ENCODE results near the gene LPIN2.

The LPIN2 gene

GRCh38 chr18:2984091-2984490 is 28.9 kb downstream of the LPIN2 start:
- H3K9me3 ChIP-seq (ENCODE audit: insufficient read depth, low read length): no peaks in the 10 kb centered on the region
- no peak overlapping the region for H3K4me2 ChIP-seq (ENCODE audit: low read depth, low read length, poor library complexity, severe bottlenecking)
- no peaks in the 10 kb centered on the region for H3K36me3 ChIP-seq (ENCODE audit: low read length)
- H3F3A ChIP-seq (ENCODE audit: insufficient read depth): 0 out of 2 replicates have a peak, but pooled peaks cover 3% of the 10 kb centered on the region
- no peak overlapping the region for H3K27ac ChIP-seq (ENCODE audit: low read depth, low read length)
- no peak overlapping the region for H3K4me3 ChIP-seq (ENCODE audit: insufficient read depth, low read length, poor library complexity, severe bottlenecking)
- peaks cover 20% of the 10 kb centered on the region for H4K20me1 ChIP-seq (ENCODE audit: low read depth, low read length)
- no peak overlapping the region for H3K9ac ChIP-seq (ENCODE audit: low read length)
- no peaks in the 10 kb centered on the region for H3K9me2 ChIP-seq (replicated peaks; ENCODE audit: insufficient read depth, low read length)
- H3K27me3 ChIP-seq (ENCODE audit: low read length): no peaks in the 10 kb centered on the region
- H2AFZ ChIP-seq (ENCODE audit: low read depth, low read length, severe bottlenecking): no peak overlapping the region
- peaks cover 18% of the 10 kb centered on the region for H3K79me2 ChIP-seq (ENCODE audit: insufficient read depth, low read length)
- TF ChIP-seq CTCF (IDR thresholded peaks at IDR 0.05; ENCODE audit: insufficient read depth, low read length, poor library complexity, severe bottlenecking) (no peak), EZH2phosphoT487 (conservative IDR thresholded peaks at IDR 0.05; ENCODE audit: low read length) (no peak)

GRCh38 chr18:2983296-2983695 is 29.6 kb downstream of the LPIN2 start:
- H3K9me3 ChIP-seq (ENCODE audit: insufficient read depth, low read length): no peaks in the 10 kb centered on the region
- H3K4me3 ChIP-seq (ENCODE audit: insufficient read depth, low read length, poor library complexity, severe bottlenecking): no peak overlapping the region
- no peak overlapping the region for H3K9ac ChIP-seq (ENCODE audit: low read length)
- no peak overlapping the region for H2AFZ ChIP-seq (ENCODE audit: low read depth, low read length, severe bottlenecking)
- no peak overlapping the region for H3K27ac ChIP-seq (ENCODE audit: low read depth, low read length)
- no peaks in the 10 kb centered on the region for H3K36me3 ChIP-seq (ENCODE audit: low read length)
- no peaks in the 10 kb centered on the region for H3K27me3 ChIP-seq (ENCODE audit: low read length)
- H4K20me1 ChIP-seq (ENCODE audit: low read depth, low read length): peaks cover 21% of the 10 kb centered on the region
- peaks cover 21% of the 10 kb centered on the region for H3K79me2 ChIP-seq (ENCODE audit: insufficient read depth, low read length)
- TF ChIP-seq EZH2phosphoT487 (conservative IDR thresholded peaks at IDR 0.05; ENCODE audit: low read length) (no peak), CTCF (IDR thresholded peaks at IDR 0.05; ENCODE audit: insufficient read depth, low read length, poor library complexity, severe bottlenecking) (no peak)
- no peaks in the 10 kb centered on the region for H3K9me2 ChIP-seq (replicated peaks; ENCODE audit: insufficient read depth, low read length)
- H3K4me2 ChIP-seq (ENCODE audit: low read depth, low read length, poor library complexity, severe bottlenecking): no peak overlapping the region
- H3F3A ChIP-seq (ENCODE audit: insufficient read depth): 0 out of 2 replicates have a peak, but pooled peaks cover 3% of the 10 kb centered on the region

- Histone ChIP-seq H3K9ac (ENCODE audit: low read length) (no peak overlapping the region), H3K27ac (ENCODE audit: low read depth, low read length) (no peak overlapping the region), H3K4me2 (ENCODE audit: low read depth, low read length, poor library complexity, severe bottlenecking) (no peak overlapping the region), H3K79me2 (ENCODE audit: insufficient read depth, low read length) (peaks cover 21% of the 10 kb centered on the region), H4K20me1 (ENCODE audit: low read depth, low read length) (peaks cover 21% of the 10 kb centered on the region), H3K9me3 (ENCODE audit: insufficient read depth, low read length) (no peaks in the 10 kb centered on the region), H3K36me3 (ENCODE audit: low read length) (no peaks in the 10 kb centered on the region), H3K9me2 (replicated peaks; ENCODE audit: insufficient read depth, low read length) (no peaks in the 10 kb centered on the region), H3K27me3 (ENCODE audit: low read length) (no peaks in the 10 kb centered on the region), H3F3A (ENCODE audit: insufficient read depth) (0 out of 2 replicates have a peak, but pooled peaks cover 3% of the 10 kb centered on the region), H3K4me3 (ENCODE audit: insufficient read depth, low read length, poor library complexity, severe bottlenecking) (no peak overlapping the region), H2AFZ (ENCODE audit: low read depth, low read length, severe bottlenecking) (no peak overlapping the region)
- TF ChIP-seq CTCF (IDR thresholded peaks at IDR 0.05; ENCODE audit: insufficient read depth, low read length, poor library complexity, severe bottlenecking): no peak
- no peak for TF ChIP-seq EZH2phosphoT487 (conservative IDR thresholded peaks at IDR 0.05; ENCODE audit: low read length)
Observed at GRCh38 chr18:2982452-2983269, 30.3 kb downstream of the LPIN2 start.

Measured in SU-DHL-6 (cell line).